HepG2 (cell line): ENCODE data around the gene USP24. TPM values are rescaled to one million over a fixed set of nuclear protein-coding genes. Genes with fewer than 3 reads are reported as not detected.
A peak's percentile ranks its signal among the peaks of the same experiment; 100 is the strongest.

ENCODE experiments used
- ATAC-seq: fragments of 200-7000 bp; cut with Tn5 transposase; 3 replicates; pipeline ENCODE4 v1.9.1; 2020; ENCODE audit warnings: mild to moderate bottlenecking, moderate library complexity
- BruUV-seq: library from RNA; stranded (reverse); fragments of 400-500 nt; replicated peaks from 2 replicates; lab custom pipeline; 2021; lab: Mats Ljungman, UMichigan
- CTCF ChIA-PET: fragments of 300-600 bp; formaldehyde crosslinking; extraction: SDS; loops from one replicate; lab custom pipeline; 2021; ENCODE audit warnings: low total read pairs, inconsistent platforms, low intra/inter-chr PET ratio; lab: Yijun Ruan, JAX
- POLR2A ChIA-PET: fragments of 350-600 bp; sonication (Branson Sonifier 250); formaldehyde crosslinking; loops from one replicate; lab custom pipeline; 2020; ENCODE audit warnings: antibody characterized with exemption, inconsistent platforms; lab: Yijun Ruan, JAX
- DNase-seq: peaks from one replicate; pipeline ENCODE4 v3.0.0-alpha.2; 2015; ENCODE audit warnings: low spot score
- FAIRE-seq: peaks from 3 replicates; lab custom pipeline; 2011; peaks lifted over from hg19 to GRCh38; lab: Jason Lieb, UNC
- H2AFZ ChIP-seq: one replicate; pipeline ENCODE4 v1.6.1; 2011; ENCODE audit warnings: low read length, inconsistent platforms
- H3K27ac ChIP-seq: fragments of 300-600 bp; 3 replicates; pipeline ENCODE4 v1.8.0; 2011; ENCODE audit warnings: mixed run types, mild to moderate bottlenecking, mixed read lengths, low read length, inconsistent platforms; ENCODE audit not compliant: insufficient read depth; ENCODE audit errors: extremely low read length
- H3K27me3 ChIP-seq, 2 experiments: fragments of 200-600 bp in 1 of 2; 2 replicates in 1 of 2; 3 replicates in 1 of 2; pipeline versions ENCODE4 v1.6.0 to v1.8.0; 2011; ENCODE audit warnings: low read length in 2 of 2, mild to moderate bottlenecking in 2 of 2, moderate library complexity in 2 of 2, inconsistent platforms in 1 of 2; ENCODE audit not compliant: insufficient read depth in 2 of 2, control insufficient read depth in 1 of 2
- H3K36me3 ChIP-seq, 2 experiments: fragments of 200-600 bp in 1 of 2; replicated peaks in 1 of 2; 2 replicates in 1 of 2; 3 replicates in 1 of 2; pipeline versions ENCODE4 v1.5.1 to v1.8.0; 2011; ENCODE audit warnings: low read length in 2 of 2, inconsistent platforms in 1 of 2; ENCODE audit not compliant: insufficient read depth in 2 of 2, control insufficient read depth in 1 of 2
- H3K4me1 ChIP-seq: 2 replicates; pipeline ENCODE4 v1.5.1; 2012; ENCODE audit warnings: low read length, inconsistent platforms; ENCODE audit not compliant: insufficient read depth
- H3K4me2 ChIP-seq: 2 replicates; pipeline ENCODE4 v1.6.0; 2011; ENCODE audit warnings: low read depth, low read length, inconsistent platforms
- H3K4me3 ChIP-seq, 3 experiments: fragments of 200-600 bp in 1 of 3; sonication (generic), shearing (Covaris generic) in 1 of 3; replicated peaks in 1 of 3; 2 replicates each; pipeline ENCODE4 v1.5.1; 2011 to 2016; ENCODE audit warnings: low read length in 3 of 3, inconsistent platforms in 2 of 3, low read depth in 2 of 3, mild to moderate bottlenecking in 2 of 3, control low read depth in 1 of 3, mixed read lengths in 1 of 3; ENCODE audit not compliant: insufficient read depth in 1 of 3
- H3K79me2 ChIP-seq: one replicate; pipeline ENCODE4 v1.6.1; 2011; ENCODE audit warnings: low read length, inconsistent platforms; ENCODE audit not compliant: insufficient read depth
- H3K9ac ChIP-seq: 2 replicates; pipeline ENCODE4 v1.6.0; 2011; ENCODE audit warnings: mild to moderate bottlenecking, low read depth, low read length, inconsistent platforms; ENCODE audit not compliant: insufficient read depth
- H3K9me3 ChIP-seq: 2 replicates; pipeline ENCODE4 v1.5.1; 2012; ENCODE audit warnings: mild to moderate bottlenecking, low read length
- H4K20me1 ChIP-seq: 2 replicates; pipeline ENCODE4 v1.6.0; 2011; ENCODE audit warnings: inconsistent platforms, mild to moderate bottlenecking, low read length, moderate library complexity; ENCODE audit not compliant: insufficient read depth
- HCFC1 ChIP-seq: fragments of 150-350 bp; IDR thresholded peaks from 2 replicates; pipeline ENCODE4 v1.6.1; 2014; ENCODE audit warnings: low read depth, low read length
- REPIN1 ChIP-seq: sonication (generic); formaldehyde crosslinking; IDR thresholded peaks from 2 replicates; pipeline ENCODE4 v1.8.0; 2022; ENCODE audit warnings: missing genetic modification reagents, low read depth, mild to moderate bottlenecking, borderline replicate concordance
- STAT5B ChIP-seq: sonication (generic); formaldehyde crosslinking; IDR thresholded peaks from 2 replicates; pipeline ENCODE4 v1.4.0; 2020; ENCODE audit warnings: missing genetic modification reagents
- ZC3H4 ChIP-seq: sonication (generic); formaldehyde crosslinking; IDR thresholded peaks from 2 replicates; pipeline ENCODE4 v1.4.0; 2020; ENCODE audit warnings: missing genetic modification reagents, borderline replicate concordance
- ZNF121 ChIP-seq: sonication (generic); formaldehyde crosslinking; IDR thresholded peaks from 2 replicates; pipeline ENCODE4 v1.5.0; 2020; ENCODE audit warnings: mild to moderate bottlenecking, missing genetic modification reagents
- ZNF580 ChIP-seq: IDR thresholded peaks from 2 replicates; pipeline ENCODE4 v1.6.1; 2016; ENCODE audit warnings: low read depth, borderline replicate concordance
- ZNF614 ChIP-seq: IDR thresholded peaks from 2 replicates; pipeline ENCODE4 v1.6.1; 2018; ENCODE audit warnings: missing biosample characterization, missing genetic modification reagents, inconsistent platforms, borderline replicate concordance
- ZNF772 ChIP-seq: sonication (generic); formaldehyde crosslinking; IDR thresholded peaks from 2 replicates; pipeline ENCODE4 v1.5.0; 2020; ENCODE audit warnings: mild to moderate bottlenecking, missing genetic modification reagents
- ZNF775 ChIP-seq: sonication (generic); formaldehyde crosslinking; IDR thresholded peaks from 2 replicates; pipeline ENCODE4 v1.4.0; 2020; ENCODE audit warnings: missing genetic modification reagents, mild to moderate bottlenecking, moderate library complexity, borderline replicate concordance
- WGBS: methylation state at CpG from one replicate; pipeline ENCODE4 v1.1.6; 2017; ENCODE audit warnings: low lambda C conversion rate; 5-methylcytosine and 5-hydroxymethylcytosine counted together
- in situ Hi-C: cut with HindIII; loops from 2 replicates; pipeline ENCODE4 v1.10.0; 2017; ENCODE audit warnings: low pct_unique_long_range_greater_than_20kb; ENCODE audit not compliant: extremely low pct_ligation_motif_present
- intact Hi-C: fragments of 100-400 bp; cut with micrococcal nuclease; formaldehyde crosslinking; loops from one replicate; pipeline ENCODE4 v1.10.0; 2022; ENCODE audit not compliant: unreplicated experiment
- polyA plus RNA-seq, 8 experiments: library from polyadenylated mRNA; depleted of rRNA in 3 of 8; stranded (reverse) in 7 of 8; unstranded in 1 of 8; fragments of >200 nt; fragmentation: Illumina TruSeq in 4 of 8; extraction: Trizol in 4 of 8; gene quantifications; 2 replicates each; pipeline versions ENCODE4 v1.2.1 to v1.2.3, GENCODE V29; 2011 to 2016; ENCODE audit warnings: low read depth in 4 of 8, missing spikeins in 1 of 8, mixed read lengths in 1 of 8; ENCODE audit not compliant: insufficient read depth in 1 of 8
- total RNA-seq, 5 experiments: library from RNA; depleted of rRNA; stranded (reverse); fragments of >200 nt; fragmentation: Illumina TruSeq; extraction: Trizol; gene quantifications; 2 replicates each; pipeline ENCODE4 v1.2.3, GENCODE V29; 2016; ENCODE audit warnings: low read depth in 1 of 5
- TF ChIP-seq, protein P1 (sequence below): sonication (generic); formaldehyde crosslinking; conservative IDR thresholded peaks from 2 replicates; pipeline ENCODE4 v1.8.0; 2022; ENCODE audit warnings: low read depth, missing genetic modification reagents

The USP24 gene
- total and polyA plus RNA-seq, 2 of the 13 experiments (the other 11 are each of a cell fraction or from before 2014, with no cell fraction given) = 18.8 to 47.6 TPM

- ChIA-PET POLR2A (interaction anchor here (1.0 to 2.6 kb wide), 2 partner anchors 18 to 21 kb away, joined by 3 to 26 read pairs; partner anchors contain the start of gene USP24), CTCF (no interaction called here)
- no TSS peak for BruUV-seq
- intact Hi-C loops = no loop called here
- peaks cover 3% of the 10 kb centered on the region for H3K9me3 ChIP-seq
- 55% methylated on average over 6 of the region's 6 CpGs for WGBS
- no peak for FAIRE-seq
- TF ChIP-seq HCFC1 (no peak), ZNF121 (CRISPR knock-in tag) (0 out of 2 replicates have a peak, but pooled peaks have one; percentile 21), ZC3H4 (no peak)
- TF ChIP-seq, all 625 proteins: peak for 1
- H4K20me1 ChIP-seq = no peaks in the 10 kb centered on the region
- H3K9ac ChIP-seq = no peak overlapping the region; the same call in 1 of the 2 replicates
- peak overlapping the region; percentile 52 for H2AFZ ChIP-seq
- in situ Hi-C loops = no loop called here
- no peaks in the 10 kb centered on the region for H3K27me3 ChIP-seq
- no peaks in the 10 kb centered on the region for H3K36me3 ChIP-seq
- H3K4me2 ChIP-seq = peak overlapping the region; percentile 66
- no peak overlapping the region for H3K27ac ChIP-seq
- no peaks in the 10 kb centered on the region for H3K79me2 ChIP-seq
- ATAC-seq (peak; percentile 48), DNase-seq (no peak)
- H3K4me1 ChIP-seq = peaks cover 31% of the 10 kb centered on the region
- peak overlapping the region in 2 of 3 experiments; percentile 8 to 44; a peak in 2 of 6 replicates for H3K4me3 ChIP-seq
Observed at GRCh38 chr1:55232448-55233144, 17.4 kb upstream of the USP24 start.

- 86% methylated on average over 3 of the region's 3 CpGs for WGBS
- Histone ChIP-seq H3K4me2 (no peak overlapping the region), H3K27me3 (no peaks in the 10 kb centered on the region), H3K27ac (no peak overlapping the region), H3K36me3 (no peaks in the 10 kb centered on the region), H3K4me1 (peaks cover 31% of the 10 kb centered on the region), H3K79me2 (no peaks in the 10 kb centered on the region)
- in situ Hi-C loops = no loop called here
- POLR2A ChIA-PET = interaction anchor here (2.6 kb wide), 1 partner anchor 17 kb away, joined by 26 read pairs; the partner anchor contains the start of gene USP24
- ATAC-seq = no peak
- TF ChIP-seq ZNF775 (CRISPR knock-in tag) (no peak), ZNF772 (CRISPR knock-in tag) (no peak), ZNF580 (CRISPR knock-in tag) (no peak), ZNF614 (CRISPR knock-in tag) (no peak), REPIN1 (CRISPR knock-in tag) (no peak), STAT5B (no peak)
- TF ChIP-seq, protein P1, sequence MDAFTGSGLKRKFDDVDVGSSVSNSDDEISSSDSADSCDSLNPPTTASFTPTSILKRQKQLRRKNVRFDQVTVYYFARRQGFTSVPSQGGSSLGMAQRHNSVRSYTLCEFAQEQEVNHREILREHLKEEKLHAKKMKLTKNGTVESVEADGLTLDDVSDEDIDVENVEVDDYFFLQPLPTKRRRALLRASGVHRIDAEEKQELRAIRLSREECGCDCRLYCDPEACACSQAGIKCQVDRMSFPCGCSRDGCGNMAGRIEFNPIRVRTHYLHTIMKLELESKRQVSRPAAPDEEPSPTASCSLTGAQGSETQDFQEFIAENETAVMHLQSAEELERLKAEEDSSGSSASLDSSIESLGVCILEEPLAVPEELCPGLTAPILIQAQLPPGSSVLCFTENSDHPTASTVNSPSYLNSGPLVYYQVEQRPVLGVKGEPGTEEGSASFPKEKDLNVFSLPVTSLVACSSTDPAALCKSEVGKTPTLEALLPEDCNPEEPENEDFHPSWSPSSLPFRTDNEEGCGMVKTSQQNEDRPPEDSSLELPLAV (CRISPR knock-in tag) = no peak
- TF ChIP-seq, all 625 proteins: peak for 0
- CTCF ChIA-PET = no interaction called here
- intact Hi-C loops = no loop called here
- no peak for DNase-seq
- peaks cover 7% of the 10 kb centered on the region for H3K9me3 ChIP-seq
- H4K20me1 ChIP-seq = no peaks in the 10 kb centered on the region
- no peak overlapping the region for H3K9ac ChIP-seq
- H3K4me3 ChIP-seq = no peak overlapping the region
- no peak overlapping the region for H2AFZ ChIP-seq
- no peak for FAIRE-seq
- BruUV-seq = no TSS peak
Observed at GRCh38 chr1:55231745-55232144, 16.6 kb upstream of the USP24 start.
